Endothelial cell of umbilical vein (primary cell): ENCODE results near the gene CLCN4. TPM values are rescaled to one million over a fixed set of nuclear protein-coding genes. Genes with fewer than 3 reads are reported as not detected.

Experiments
- BruUV-seq: library from RNA; stranded (reverse); fragments of 400-500 nt; replicated peaks from 2 replicates; lab custom pipeline; 2021; lab: Mats Ljungman, UMichigan
- CTCF ChIA-PET: fragments of 300-600, 350-600 bp; sonication (Branson Sonifier 250); formaldehyde crosslinking; loops from one replicate; lab custom pipeline; 2021; ENCODE audit warnings: antibody characterized with exemption, inconsistent platforms; lab: Charles Lee
- POLR2A ChIA-PET: fragments of 300-600, 350-600 bp; sonication (Branson Sonifier 250); formaldehyde crosslinking; loops from one replicate; lab custom pipeline; 2021; ENCODE audit warnings: antibody characterized with exemption, inconsistent platforms; lab: Charles Lee
- DNase-seq: peaks from one replicate; pipeline ENCODE4 v3.0.0-alpha.2; 2011; ENCODE audit warnings: low read depth, low spot score
- FAIRE-seq: peaks from 2 replicates; lab custom pipeline; 2011; peaks lifted over from hg19 to GRCh38; lab: Jason Lieb, UNC
- H2AFZ ChIP-seq: 2 replicates; pipeline ENCODE4 v1.6.0; 2012; ENCODE audit warnings: low read depth, low read length, control low read depth, inconsistent platforms
- H3K27ac ChIP-seq: 2 replicates; pipeline ENCODE4 v1.5.1; 2011; ENCODE audit warnings: low read depth, mild to moderate bottlenecking, control low read depth, low read length, moderate library complexity; ENCODE audit not compliant: insufficient read depth
- H3K27me3 ChIP-seq, 2 experiments: 2 replicates each; pipeline versions ENCODE4 v1.6.0 to v1.6.1; 2011; ENCODE audit warnings: low read length in 2 of 2, mixed read lengths in 1 of 2; ENCODE audit not compliant: control insufficient read depth in 2 of 2, insufficient read depth in 2 of 2
- H3K36me3 ChIP-seq, 2 experiments: 2 replicates in 1 of 2; 3 replicates in 1 of 2; pipeline ENCODE4 v1.5.1; 2011; ENCODE audit warnings: low read length in 2 of 2, mild to moderate bottlenecking in 1 of 2, moderate library complexity in 1 of 2; ENCODE audit not compliant: control insufficient read depth in 2 of 2, insufficient read depth in 2 of 2; ENCODE audit errors: extremely low read depth in 1 of 2
- H3K4me1 ChIP-seq: 3 replicates; pipeline ENCODE4 v1.5.1; 2011; ENCODE audit warnings: mild to moderate bottlenecking, low read length; ENCODE audit not compliant: control insufficient read depth, insufficient read depth; ENCODE audit errors: extremely low read depth
- H3K4me2 ChIP-seq: 2 replicates; pipeline ENCODE4 v1.6.1; 2011; ENCODE audit warnings: low read length, control low read depth, mixed read lengths; ENCODE audit not compliant: insufficient read depth
- H3K4me3 ChIP-seq, 3 experiments: fragments of 200-600 bp in 1 of 3; sonication (generic), shearing (Covaris generic) in 1 of 3; replicated peaks in 1 of 3; 2 replicates each; pipeline ENCODE4 v1.5.1; 2011 to 2016; ENCODE audit warnings: control low read depth in 3 of 3, low read length in 3 of 3, mild to moderate bottlenecking in 2 of 3, inconsistent platforms in 1 of 3, low read depth in 1 of 3, moderate library complexity in 1 of 3; ENCODE audit not compliant: insufficient read depth in 1 of 3
- H3K79me2 ChIP-seq: 2 replicates; pipeline ENCODE4 v1.6.0; 2012; ENCODE audit warnings: low read length, inconsistent platforms; ENCODE audit not compliant: control insufficient read depth, insufficient read depth
- H3K9ac ChIP-seq: replicated peaks from 2 replicates; pipeline ENCODE3; 2011; ENCODE audit warnings: low read length, control low read depth; ENCODE audit not compliant: insufficient read depth; ENCODE audit errors: extremely low read depth
- H3K9me1 ChIP-seq: replicated peaks from 3 replicates; pipeline ENCODE4 v1.6.0; 2011; ENCODE audit warnings: mild to moderate bottlenecking, low read length; ENCODE audit not compliant: control insufficient read depth, insufficient read depth; ENCODE audit errors: extremely low read depth
- H3K9me3 ChIP-seq: replicated peaks from 2 replicates; pipeline ENCODE4 v1.5.1; 2012; ENCODE audit warnings: low read length, inconsistent platforms; ENCODE audit not compliant: control insufficient read depth, insufficient read depth
- H4K20me1 ChIP-seq: replicated peaks from 2 replicates; pipeline ENCODE3; 2011; ENCODE audit warnings: mild to moderate bottlenecking, low read length; ENCODE audit not compliant: control insufficient read depth, insufficient read depth; ENCODE audit errors: extremely low read depth
- EZH2 ChIP-seq: IDR thresholded peaks from 2 replicates; pipeline ENCODE4 v1.6.1; 2012; ENCODE audit warnings: borderline replicate concordance, low read depth, mild to moderate bottlenecking, moderate library complexity, low read length, inconsistent platforms; ENCODE audit not compliant: severe bottlenecking
- FOS ChIP-seq: IDR thresholded peaks from 2 replicates; pipeline ENCODE4 v1.6.1; 2011; ENCODE audit warnings: mild to moderate bottlenecking, low read length, moderate library complexity, borderline replicate concordance; ENCODE audit not compliant: insufficient read depth
- GATA2 ChIP-seq: IDR thresholded peaks from 2 replicates; pipeline ENCODE4 v1.7.0; 2011; ENCODE audit warnings: low read depth, mild to moderate bottlenecking, moderate library complexity, mixed read lengths, low read length; ENCODE audit not compliant: insufficient read length, insufficient read depth
- JUN ChIP-seq: IDR thresholded peaks from 2 replicates; pipeline ENCODE4 v1.6.1; 2011; ENCODE audit warnings: borderline replicate concordance, low read depth; ENCODE audit not compliant: insufficient read length, insufficient read depth
- MYC ChIP-seq: IDR thresholded peaks from one replicate; pipeline ENCODE4 v1.6.1; 2011; ENCODE audit warnings: mild to moderate bottlenecking, low read depth, low read length
- POLR2A ChIP-seq: IDR thresholded peaks from 2 replicates; pipeline ENCODE4 v1.6.1; 2012; ENCODE audit warnings: low read depth, mild to moderate bottlenecking, control low read depth, low read length
- POLR2AphosphoS5 ChIP-seq: IDR thresholded peaks from 2 replicates; pipeline ENCODE4 v1.6.1; 2012; ENCODE audit warnings: low read depth, mild to moderate bottlenecking, control low read depth, low read length, moderate library complexity; ENCODE audit not compliant: insufficient read depth
- dilution Hi-C: fragments of 300-500 bp; cut with MboI; formaldehyde crosslinking; loops from one replicate; pipeline ENCODE4 v1.15.0; 2019; ENCODE audit warnings: low sequenced_read_pairs; ENCODE audit not compliant: extremely low pct_ligation_motif_present
- intact Hi-C: fragments of 100-400 bp; cut with micrococcal nuclease; formaldehyde crosslinking; loops from one replicate; pipeline ENCODE4 v1.10.0; 2022
- polyA plus RNA-seq, 4 experiments: library from polyadenylated mRNA; depleted of rRNA in 3 of 4; stranded (reverse) in 3 of 4; unstranded in 1 of 4; fragments of >200 nt; gene quantifications; 2 replicates each; pipeline versions ENCODE4 v1.2.1 to v1.2.3, GENCODE V29; 2011 to 2012; ENCODE audit warnings: missing spikeins in 1 of 4
- total RNA-seq: library from RNA; stranded (reverse); gene quantifications from 2 replicates; pipeline ENCODE4 v1.2.3, GENCODE V29; 2021
- TF ChIP-seq, protein P1 (sequence below), 2 donors: IDR thresholded peaks; 1 replicate in 1 of 2; 2 replicates in 1 of 2; pipeline ENCODE4 v1.5.1; 2011; ENCODE audit warnings: low read length in 2 of 2, mild to moderate bottlenecking in 2 of 2, moderate library complexity in 2 of 2, control low read depth in 1 of 2, inconsistent platforms in 1 of 2, low read depth in 1 of 2; ENCODE audit not compliant: insufficient read depth in 1 of 2; ENCODE audit errors: extremely low read depth in 1 of 2
- TF ChIP-seq, protein P2 (sequence below): IDR thresholded peaks from 2 replicates; pipeline ENCODE4 v1.6.1; 2011; ENCODE audit not compliant: insufficient read depth, insufficient read length

CLCN4 gene
- total and polyA plus RNA-seq, 2 donors (not counting 3 experiments of a cell fraction or from before 2014, with no cell fraction given): 7.6 to 19.8 TPM

DNA sequence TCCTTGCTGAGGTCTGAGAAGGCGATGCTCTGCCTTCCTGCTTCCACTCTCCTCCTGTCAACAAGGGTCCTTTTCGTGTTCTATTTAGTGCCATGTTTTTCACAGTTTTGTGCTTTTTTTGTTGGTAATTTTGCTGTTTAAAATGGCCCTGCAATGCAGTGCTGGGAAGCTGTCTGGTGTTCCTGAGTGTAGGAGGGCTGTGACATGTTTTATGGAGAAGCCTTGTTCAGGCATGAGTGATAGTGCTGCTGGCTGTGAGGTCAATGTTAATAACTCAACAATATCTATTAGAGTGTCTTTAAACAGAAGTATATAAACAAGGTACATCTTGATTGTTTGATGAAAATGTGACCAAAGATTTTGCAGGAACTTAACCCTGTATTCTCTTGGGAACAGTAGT lies 27.6 kb downstream of the CLCN4 start:
- Histone ChIP-seq H3K27ac (no peak overlapping the region), H3K4me3 (no peak overlapping the region), H3K9me3 (no peaks in the 10 kb centered on the region), H3K27me3 (no peaks in the 10 kb centered on the region), H3K4me2 (no peak overlapping the region), H3K9me1 (no peaks in the 10 kb centered on the region), H3K36me3 (no peaks in the 10 kb centered on the region), H4K20me1 (no peaks in the 10 kb centered on the region), H2AFZ (no peak overlapping the region), H3K9ac (no peak overlapping the region), H3K79me2 (peaks cover 2% of the 10 kb centered on the region), H3K4me1 (peaks cover 4% of the 10 kb centered on the region)
- dilution Hi-C loops (no loop called here), intact Hi-C loops (no loop called here)
- FAIRE-seq (no peak), DNase-seq (no peak)
- BruUV-seq: no TSS peak
- POLR2A ChIA-PET: no interaction called here
- TF ChIP-seq, protein P1, sequence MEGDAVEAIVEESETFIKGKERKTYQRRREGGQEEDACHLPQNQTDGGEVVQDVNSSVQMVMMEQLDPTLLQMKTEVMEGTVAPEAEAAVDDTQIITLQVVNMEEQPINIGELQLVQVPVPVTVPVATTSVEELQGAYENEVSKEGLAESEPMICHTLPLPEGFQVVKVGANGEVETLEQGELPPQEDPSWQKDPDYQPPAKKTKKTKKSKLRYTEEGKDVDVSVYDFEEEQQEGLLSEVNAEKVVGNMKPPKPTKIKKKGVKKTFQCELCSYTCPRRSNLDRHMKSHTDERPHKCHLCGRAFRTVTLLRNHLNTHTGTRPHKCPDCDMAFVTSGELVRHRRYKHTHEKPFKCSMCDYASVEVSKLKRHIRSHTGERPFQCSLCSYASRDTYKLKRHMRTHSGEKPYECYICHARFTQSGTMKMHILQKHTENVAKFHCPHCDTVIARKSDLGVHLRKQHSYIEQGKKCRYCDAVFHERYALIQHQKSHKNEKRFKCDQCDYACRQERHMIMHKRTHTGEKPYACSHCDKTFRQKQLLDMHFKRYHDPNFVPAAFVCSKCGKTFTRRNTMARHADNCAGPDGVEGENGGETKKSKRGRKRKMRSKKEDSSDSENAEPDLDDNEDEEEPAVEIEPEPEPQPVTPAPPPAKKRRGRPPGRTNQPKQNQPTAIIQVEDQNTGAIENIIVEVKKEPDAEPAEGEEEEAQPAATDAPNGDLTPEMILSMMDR (IDR thresholded peaks at IDR 0.05; ENCODE audit: extremely low read depth in 1 of 2, insufficient read depth in 1 of 2, low read depth in 1 of 2, low read length in 2 of 2): no peak
- TF ChIP-seq POLR2AphosphoS5: no peak
- no peak for TF ChIP-seq FOS
- no peak for TF ChIP-seq JUN
- no peak for TF ChIP-seq POLR2A
- TF ChIP-seq MYC: no peak
- CTCF ChIA-PET: no interaction called here

DNA sequence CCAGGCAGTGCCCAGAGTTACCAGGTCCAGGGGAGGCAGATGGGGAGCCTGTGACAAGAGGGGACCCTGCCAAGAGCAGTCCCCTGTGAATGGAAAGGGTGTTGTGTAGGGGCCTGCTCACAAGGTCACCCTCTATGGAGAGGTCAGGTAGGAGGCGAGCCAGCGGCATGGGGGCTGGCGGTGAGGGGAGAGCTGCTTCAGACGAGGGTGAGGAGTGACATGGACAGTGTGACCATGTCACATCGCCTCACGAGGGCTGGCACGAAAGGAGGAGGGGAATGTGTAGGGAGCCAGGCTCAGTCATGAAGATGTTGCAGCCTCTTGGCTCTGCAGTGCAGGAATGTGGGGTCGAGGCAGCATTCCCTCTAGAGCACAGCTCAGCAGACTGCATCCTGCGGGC lies 29.6 kb downstream of the CLCN4 start:
- no peak overlapping the region for H3K9ac ChIP-seq
- dilution Hi-C loops (no loop called here), intact Hi-C loops (loop anchor here (5.0 kb wide), 2 partner anchors 141 to 199 kb away; no protein-coding TSS in a partner anchor)
- no peak overlapping the region for H3K4me2 ChIP-seq
- ChIA-PET CTCF (interaction anchor here (1.2 to 5.1 kb wide), 3 partner anchors 10 to 915 kb away, joined by 4 to 103 read pairs (median 29); no protein-coding TSS in a partner anchor), POLR2A (no interaction called here)
- H3K9me1 ChIP-seq: no peaks in the 10 kb centered on the region
- FAIRE-seq: no peak
- H3K9me3 ChIP-seq: no peaks in the 10 kb centered on the region
- BruUV-seq: no TSS peak
- H4K20me1 ChIP-seq: no peaks in the 10 kb centered on the region
- H3K27me3 ChIP-seq: no peaks in the 10 kb centered on the region
- H3K36me3 ChIP-seq: no peaks in the 10 kb centered on the region
- no peak overlapping the region for H2AFZ ChIP-seq
- DNase-seq: no peak
- no peak overlapping the region for H3K27ac ChIP-seq
- no peaks in the 10 kb centered on the region for H3K79me2 ChIP-seq
- H3K4me1 ChIP-seq: peaks cover 4% of the 10 kb centered on the region
- TF ChIP-seq MYC (no peak), POLR2A (no peak), EZH2 (no peak), GATA2 (no peak), JUN (no peak), POLR2AphosphoS5 (no peak), FOS (no peak)
- TF ChIP-seq, protein P1 (IDR thresholded peaks at IDR 0.05; ENCODE audit: extremely low read depth in 1 of 2, insufficient read depth in 1 of 2, low read depth in 1 of 2, low read length in 2 of 2): no peak
- TF ChIP-seq, protein P2, sequence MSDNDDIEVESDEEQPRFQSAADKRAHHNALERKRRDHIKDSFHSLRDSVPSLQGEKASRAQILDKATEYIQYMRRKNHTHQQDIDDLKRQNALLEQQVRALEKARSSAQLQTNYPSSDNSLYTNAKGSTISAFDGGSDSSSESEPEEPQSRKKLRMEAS: no peak
- H3K4me3 ChIP-seq: no peak overlapping the region
